GM23338 (cell line): ENCODE measurements around the gene TFIP11. TPM values are rescaled to one million over a fixed set of nuclear protein-coding genes. Genes with fewer than 3 reads are reported as not detected.

Experiments used
- ATAC-seq: fragments of 200-7000 bp; cut with Tn5 transposase; 3 replicates; pipeline ENCODE4 v1.9.1; 2020
- DNase-seq: peaks from one replicate; pipeline ENCODE4 v3.0.0-alpha.2; 2015; ENCODE audit warnings: low spot score
- H2AFZ ChIP-seq: fragments of 200-600 bp; sonication (generic); 2 replicates; pipeline ENCODE4 v1.8.0; 2016; ENCODE audit warnings: antibody characterized with exemption, mild to moderate bottlenecking, moderate library complexity
- H3F3A ChIP-seq: fragments of 200-600 bp; sonication (generic); replicated peaks from 2 replicates; pipeline ENCODE4 v1.8.0; 2017; ENCODE audit warnings: antibody characterized with exemption, mixed run types, low read depth
- H3K27ac ChIP-seq: fragments of 200-600 bp; sonication (generic); 2 replicates; pipeline ENCODE4 v1.6.1; 2016; ENCODE audit warnings: low read depth
- H3K27me3 ChIP-seq: fragments of 200-600 bp; sonication (generic); 2 replicates; pipeline ENCODE4 v1.8.0; 2016; ENCODE audit warnings: mild to moderate bottlenecking, mixed run types, moderate library complexity; ENCODE audit not compliant: insufficient read depth
- H3K36me3 ChIP-seq: fragments of 200-600 bp; sonication (generic); 2 replicates; pipeline ENCODE4 v1.8.0; 2016; ENCODE audit warnings: mild to moderate bottlenecking; ENCODE audit not compliant: insufficient read depth
- H3K4me1 ChIP-seq: fragments of 200-600 bp; sonication (generic); 2 replicates; pipeline ENCODE4 v1.8.0; 2016; ENCODE audit warnings: mild to moderate bottlenecking, moderate library complexity; ENCODE audit not compliant: insufficient read depth
- H3K4me2 ChIP-seq: fragments of 200-600 bp; sonication (generic); 2 replicates; pipeline ENCODE4 v1.7.1; 2017; ENCODE audit warnings: mixed run types
- H3K4me3 ChIP-seq: fragments of 200-600 bp; sonication (generic); 2 replicates; pipeline ENCODE4 v1.6.1; 2016; ENCODE audit warnings: mixed run types
- H3K79me2 ChIP-seq: fragments of 200-600 bp; sonication (generic); replicated peaks from 2 replicates; pipeline ENCODE4 v1.8.0; 2017; ENCODE audit warnings: mild to moderate bottlenecking; ENCODE audit not compliant: insufficient read depth
- H3K9me2 ChIP-seq: fragments of 200-600 bp; sonication (generic); 2 replicates; pipeline ENCODE4 v1.8.0; 2017; ENCODE audit not compliant: insufficient read depth
- H4K20me1 ChIP-seq: fragments of 200-600 bp; sonication (generic); replicated peaks from 2 replicates; pipeline ENCODE4 v1.8.0; 2017; ENCODE audit warnings: mild to moderate bottlenecking; ENCODE audit not compliant: insufficient read depth
- H3K27ac Mint-ChIP-seq: 2 replicates; pipeline ENCODE4 v1.8.0; 2020; ENCODE audit warnings: inconsistent platforms, mild to moderate bottlenecking, moderate library complexity, mixed read lengths
- H3K27me3 Mint-ChIP-seq: 3 replicates; pipeline ENCODE4 v1.8.0; 2022; ENCODE audit warnings: low read depth, mild to moderate bottlenecking, moderate library complexity, mixed read lengths, inconsistent platforms; ENCODE audit not compliant: insufficient read depth, poor library complexity
- H3K36me3 Mint-ChIP-seq: 3 replicates; pipeline ENCODE4 v1.8.0; 2021; ENCODE audit warnings: low read depth, mild to moderate bottlenecking, inconsistent platforms, moderate library complexity, mixed read lengths
- H3K4me1 Mint-ChIP-seq: 3 replicates; pipeline ENCODE4 v1.8.0; 2020; ENCODE audit warnings: mild to moderate bottlenecking, inconsistent platforms, mixed read lengths
- H3K4me3 Mint-ChIP-seq: 3 replicates; pipeline ENCODE4 v1.8.0; 2021; ENCODE audit warnings: moderate library complexity, mild to moderate bottlenecking, inconsistent platforms, mixed read lengths
- H3K9me3 Mint-ChIP-seq: 3 replicates; pipeline ENCODE4 v1.8.0; 2020; ENCODE audit warnings: moderate library complexity, mild to moderate bottlenecking, inconsistent platforms, mixed read lengths
- CREB1 ChIP-seq: fragments of 250-450 bp; sonication (Bioruptor Pico); IDR thresholded peaks from 2 replicates; pipeline ENCODE4 v1.5.0; 2020; ENCODE audit warnings: low read depth, mild to moderate bottlenecking, moderate library complexity
- EZH2 ChIP-seq: fragments of 200-600 bp; sonication (generic); IDR thresholded peaks from one replicate; pipeline ENCODE4 v1.8.0; 2017; ENCODE audit warnings: antibody characterized with exemption, mild to moderate bottlenecking, low read depth; ENCODE audit not compliant: unreplicated experiment
- JUNB ChIP-seq: IDR thresholded peaks from one replicate; pipeline ENCODE4 v1.6.1; 2016; ENCODE audit warnings: antibody characterized with exemption; ENCODE audit not compliant: unreplicated experiment
- NANOG ChIP-seq: IDR thresholded peaks from 2 replicates; pipeline ENCODE4 v1.6.1; 2016; ENCODE audit warnings: antibody characterized with exemption, borderline replicate concordance
- ZNF114 ChIP-seq: fragments of 250-450 bp; sonication (Bioruptor Pico); IDR thresholded peaks from 2 replicates; pipeline ENCODE4 v1.5.0; 2020; ENCODE audit warnings: mild to moderate bottlenecking, moderate library complexity
- ZNF331 ChIP-seq: fragments of 250-450 bp; sonication (Bioruptor Pico); IDR thresholded peaks from 2 replicates; pipeline ENCODE4 v1.5.0; 2020; ENCODE audit warnings: low read depth, mild to moderate bottlenecking, moderate library complexity
- ZNF462 ChIP-seq: fragments of 250-450 bp; sonication (Bioruptor Pico); IDR thresholded peaks from 2 replicates; pipeline ENCODE4 v1.5.0; 2020; ENCODE audit warnings: mild to moderate bottlenecking, moderate library complexity
- polyA plus RNA-seq: library from polyadenylated mRNA; unstranded; fragments of >200 nt; fragmentation: Nextera tagmentation; extraction: Ambion mirVana; gene quantifications from 2 replicates; pipeline ENCODE4 v1.2.1, GENCODE V29; 2016
- total RNA-seq: library from RNA; depleted of rRNA; stranded (reverse); fragments of >200 nt; shearing (Covaris generic); gene quantifications from 2 replicates; pipeline ENCODE4 v1.2.3, GENCODE V29; 2014
- TF ChIP-seq, protein P1 (sequence below): IDR thresholded peaks from one replicate; pipeline ENCODE4 v1.6.1; 2018; ENCODE audit warnings: antibody characterized with exemption; ENCODE audit not compliant: unreplicated experiment

TFIP11 gene
- total and polyA plus RNA-seq, 2 experiments from 2014 or later: 17.1 to 26.2 TPM

GRCh38 chr22:26452236-26453016, 59.8 kb downstream of the TFIP11 start:
- Mint-ChIP-seq H3K9me3 (no peaks in the 10 kb centered on the region), H3K36me3 (peaks cover 34% of the 10 kb centered on the region), H3K4me1 (no peaks in the 10 kb centered on the region), H3K4me3 (no peak overlapping the region), H3K27me3 (peaks cover 7% of the 10 kb centered on the region), H3K27ac (no peak overlapping the region)
- no peak overlapping the region for H3K27ac ChIP-seq
- H3K9me2 ChIP-seq: no peaks in the 10 kb centered on the region
- no peak overlapping the region for H3K4me2 ChIP-seq
- ATAC-seq (no peak), DNase-seq (no peak)
- no peak overlapping the region for H3K4me3 ChIP-seq
- H4K20me1 ChIP-seq: no peaks in the 10 kb centered on the region; the same call in none of the 2 replicates
- no peaks in the 10 kb centered on the region; the same call in 1 of the 2 replicates for H3K36me3 ChIP-seq
- no peaks in the 10 kb centered on the region for H3K4me1 ChIP-seq
- H2AFZ ChIP-seq: no peak overlapping the region
- TF ChIP-seq JUNB: no peak
- no peak for TF ChIP-seq ZNF331 (CRISPR knock-in tag)
- no peak for TF ChIP-seq CREB1 (CRISPR knock-in tag)
- no peak for TF ChIP-seq ZNF114 (CRISPR knock-in tag)
- TF ChIP-seq ZNF462 (CRISPR knock-in tag): no peak
- no peak for TF ChIP-seq NANOG
- no peak for TF ChIP-seq EZH2
- TF ChIP-seq, protein P1, sequence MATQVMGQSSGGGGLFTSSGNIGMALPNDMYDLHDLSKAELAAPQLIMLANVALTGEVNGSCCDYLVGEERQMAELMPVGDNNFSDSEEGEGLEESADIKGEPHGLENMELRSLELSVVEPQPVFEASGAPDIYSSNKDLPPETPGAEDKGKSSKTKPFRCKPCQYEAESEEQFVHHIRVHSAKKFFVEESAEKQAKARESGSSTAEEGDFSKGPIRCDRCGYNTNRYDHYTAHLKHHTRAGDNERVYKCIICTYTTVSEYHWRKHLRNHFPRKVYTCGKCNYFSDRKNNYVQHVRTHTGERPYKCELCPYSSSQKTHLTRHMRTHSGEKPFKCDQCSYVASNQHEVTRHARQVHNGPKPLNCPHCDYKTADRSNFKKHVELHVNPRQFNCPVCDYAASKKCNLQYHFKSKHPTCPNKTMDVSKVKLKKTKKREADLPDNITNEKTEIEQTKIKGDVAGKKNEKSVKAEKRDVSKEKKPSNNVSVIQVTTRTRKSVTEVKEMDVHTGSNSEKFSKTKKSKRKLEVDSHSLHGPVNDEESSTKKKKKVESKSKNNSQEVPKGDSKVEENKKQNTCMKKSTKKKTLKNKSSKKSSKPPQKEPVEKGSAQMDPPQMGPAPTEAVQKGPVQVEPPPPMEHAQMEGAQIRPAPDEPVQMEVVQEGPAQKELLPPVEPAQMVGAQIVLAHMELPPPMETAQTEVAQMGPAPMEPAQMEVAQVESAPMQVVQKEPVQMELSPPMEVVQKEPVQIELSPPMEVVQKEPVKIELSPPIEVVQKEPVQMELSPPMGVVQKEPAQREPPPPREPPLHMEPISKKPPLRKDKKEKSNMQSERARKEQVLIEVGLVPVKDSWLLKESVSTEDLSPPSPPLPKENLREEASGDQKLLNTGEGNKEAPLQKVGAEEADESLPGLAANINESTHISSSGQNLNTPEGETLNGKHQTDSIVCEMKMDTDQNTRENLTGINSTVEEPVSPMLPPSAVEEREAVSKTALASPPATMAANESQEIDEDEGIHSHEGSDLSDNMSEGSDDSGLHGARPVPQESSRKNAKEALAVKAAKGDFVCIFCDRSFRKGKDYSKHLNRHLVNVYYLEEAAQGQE: no peak
- no peaks in the 10 kb centered on the region for H3K27me3 ChIP-seq
- no peaks in the 10 kb centered on the region for H3K79me2 ChIP-seq
- no peaks in the 10 kb centered on the region for H3F3A ChIP-seq
